LHCN-M2 (cell line): Measurements from ENCODE around the gene CELF2. TPM values are rescaled to one million over a fixed set of nuclear protein-coding genes. Genes with fewer than 3 reads are reported as not detected.

ENCODE experiments used
- DNase-seq: peaks from one replicate; pipeline ENCODE4 v3.0.0-alpha.2; 2012; ENCODE audit warnings: low read depth
- total RNA-seq: library from RNA; depleted of rRNA; stranded (reverse); fragments of >200 nt; gene quantifications from 2 replicates; pipeline ENCODE4 v1.2.3, GENCODE V29; 2014

CELF2 gene
- total RNA-seq, 1 experiment from 2014 or later: 68.1 TPM

DNA sequence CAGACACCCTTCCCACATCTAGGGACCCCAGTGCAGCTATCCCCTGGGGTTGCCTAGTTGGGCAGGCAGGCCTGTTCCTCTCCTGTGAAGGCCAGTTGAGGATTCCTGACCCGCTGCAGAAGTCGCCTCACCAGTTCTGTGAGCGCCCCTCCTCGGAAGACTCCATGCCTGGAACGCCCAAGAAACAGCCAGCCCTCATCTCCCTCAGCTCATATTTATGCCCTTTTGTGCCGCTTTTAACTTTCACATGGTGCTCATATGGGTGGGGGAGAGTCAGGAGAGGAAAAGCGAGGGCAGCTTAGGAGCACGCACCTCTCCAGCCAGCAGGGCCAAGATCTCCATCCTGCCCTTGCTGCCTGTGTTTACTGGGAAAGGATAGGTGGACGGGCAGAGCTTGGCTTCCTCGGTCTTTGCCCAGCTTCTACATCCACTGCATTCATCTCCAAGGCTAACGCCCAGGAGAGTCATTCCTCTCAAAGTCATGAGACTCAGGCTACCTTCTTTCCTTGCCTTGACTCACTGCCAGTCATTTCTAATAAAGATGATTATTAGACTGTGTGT lies 307.2 kb downstream of the CELF2 start:
- no peak for DNase-seq

DNA sequence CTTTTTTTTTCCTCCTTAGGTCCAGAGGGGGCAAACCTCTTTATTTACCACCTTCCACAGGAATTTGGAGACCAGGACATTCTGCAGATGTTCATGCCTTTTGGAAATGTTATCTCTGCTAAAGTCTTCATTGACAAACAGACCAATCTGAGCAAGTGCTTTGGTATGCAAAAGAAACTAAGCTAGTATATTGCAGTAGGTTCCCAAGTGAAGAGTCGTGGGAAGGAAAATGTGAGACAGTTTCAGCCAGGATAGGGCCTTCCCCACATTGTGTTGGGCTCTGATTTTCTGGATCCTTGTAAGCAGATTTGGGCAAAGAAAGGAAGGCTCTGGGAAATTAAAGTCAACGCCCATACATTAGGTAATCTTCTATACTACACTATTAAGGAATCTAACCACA lies 308.1 kb downstream of the CELF2 start:
- DNase-seq: peak; percentile 47

DNA sequence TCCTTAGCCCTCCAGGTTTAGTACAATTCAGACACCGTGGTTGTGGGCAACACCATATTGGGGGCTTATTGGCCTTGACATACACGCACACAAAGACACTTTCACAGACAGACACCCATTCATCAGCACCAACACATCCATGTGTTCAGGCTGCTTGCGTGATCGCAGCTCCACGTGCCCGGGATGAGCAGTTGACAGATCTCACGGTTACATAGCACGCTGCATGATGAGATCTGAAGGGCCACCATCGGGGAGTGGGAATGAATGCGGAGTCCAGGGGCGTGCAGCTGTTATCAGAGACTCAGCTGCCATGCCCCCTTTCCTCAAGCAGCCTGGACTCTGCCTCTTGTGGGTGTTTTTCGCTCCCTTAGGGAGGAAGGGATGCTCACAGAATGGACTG lies 308.6 kb downstream of the CELF2 start:
- no peak for DNase-seq

DNA sequence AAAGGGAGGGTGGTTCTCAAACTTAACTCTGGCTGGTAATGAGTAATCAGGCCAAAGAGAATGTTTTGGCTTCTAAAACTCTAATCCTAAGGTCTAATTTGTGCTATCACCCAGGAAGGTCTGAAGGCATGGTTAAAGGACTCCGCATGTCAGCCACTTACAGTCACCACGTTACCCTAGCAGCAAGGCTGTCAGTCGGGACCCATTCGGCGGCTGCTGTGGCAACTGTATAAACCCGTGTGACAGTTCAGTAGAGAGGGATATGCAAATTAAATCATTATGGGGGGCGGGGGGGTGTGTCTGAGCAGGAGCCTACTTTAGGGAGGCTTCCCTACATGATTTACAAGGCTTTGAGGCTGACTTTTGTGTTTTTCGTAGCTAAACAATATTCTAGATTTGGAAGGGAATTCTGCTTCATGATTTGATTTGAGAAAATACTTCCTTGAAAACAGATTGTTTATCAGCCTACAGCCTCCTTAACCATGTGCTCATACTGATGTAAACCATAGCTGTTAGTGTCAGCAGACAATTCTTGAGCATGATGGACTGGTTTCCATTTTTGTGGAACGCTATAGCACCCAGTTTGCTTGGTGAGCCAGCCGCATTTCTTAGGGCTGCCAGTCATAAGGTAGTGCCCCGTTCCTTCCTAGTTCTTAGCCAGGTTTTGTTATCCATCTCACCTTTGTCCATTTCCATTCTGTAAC lies 309.4 kb downstream of the CELF2 start:
- no peak for DNase-seq

DNA sequence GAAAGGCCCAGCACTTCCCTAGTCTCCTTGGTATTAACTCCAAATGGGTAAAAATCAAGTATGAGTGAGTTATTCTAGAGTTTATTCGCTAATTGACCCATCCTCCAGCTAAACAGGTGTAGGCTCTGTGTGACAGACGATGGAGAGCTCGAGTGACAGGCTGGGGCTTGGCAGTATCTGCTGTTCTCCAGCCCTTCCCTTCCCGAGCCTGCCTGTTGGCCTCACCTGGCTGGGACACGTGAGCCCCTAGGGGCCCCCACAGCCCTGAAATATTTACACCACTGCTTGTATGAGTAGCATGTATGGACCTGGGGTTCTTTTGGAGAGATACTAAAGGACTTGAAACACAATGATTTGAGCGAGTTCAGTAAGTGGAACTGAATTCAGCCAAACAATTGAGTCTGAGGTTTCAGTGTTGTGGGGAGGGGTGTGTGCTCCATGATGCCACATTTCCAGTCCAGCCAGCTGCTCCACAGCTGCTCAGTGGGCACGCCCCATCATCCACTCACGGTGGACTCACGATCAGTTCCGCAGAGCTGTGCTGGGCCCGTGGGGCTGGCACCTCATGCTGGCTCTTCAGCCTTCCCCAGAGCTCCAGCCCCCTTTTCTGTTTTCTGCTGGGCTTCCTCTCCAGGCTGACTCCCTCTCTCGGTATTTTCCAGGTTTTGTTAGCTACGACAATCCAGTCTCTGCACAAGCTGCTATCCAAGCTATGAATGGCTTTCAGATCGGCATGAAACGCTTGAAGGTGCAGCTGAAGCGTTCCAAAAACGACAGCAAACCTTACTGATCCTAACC lies 310.8 kb downstream of the CELF2 start:
- peak; percentile 80 for DNase-seq

DNA sequence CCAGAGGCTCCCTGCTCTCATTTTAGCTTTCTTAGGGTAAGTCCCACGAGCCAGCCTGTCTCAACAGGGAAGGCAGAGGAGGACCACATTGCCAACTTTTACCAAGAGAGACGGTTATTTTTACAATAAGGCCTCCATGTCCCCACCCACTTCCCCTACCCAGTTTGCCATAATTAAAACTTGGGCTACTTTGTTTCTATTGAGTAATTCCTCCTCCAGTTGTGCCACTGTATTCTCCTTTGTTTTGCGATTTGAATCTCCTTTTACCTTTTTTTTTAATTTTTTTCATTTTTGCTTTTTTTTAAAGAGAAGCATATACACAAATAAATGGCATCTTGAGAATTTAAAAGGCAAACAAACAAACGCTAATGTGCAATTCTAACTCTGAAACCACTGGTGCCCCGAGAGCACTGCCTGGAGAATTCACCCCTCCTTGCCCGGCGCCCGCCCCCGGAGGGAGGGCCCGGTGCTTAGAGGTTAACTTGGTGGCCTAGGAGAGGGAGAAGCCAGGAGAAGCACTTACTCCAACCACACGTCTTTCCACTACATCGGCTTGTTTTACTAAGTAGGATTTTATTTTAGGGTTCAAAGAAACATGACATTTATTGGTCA lies 311.5 kb downstream of the CELF2 start:
- no peak for DNase-seq

DNA sequence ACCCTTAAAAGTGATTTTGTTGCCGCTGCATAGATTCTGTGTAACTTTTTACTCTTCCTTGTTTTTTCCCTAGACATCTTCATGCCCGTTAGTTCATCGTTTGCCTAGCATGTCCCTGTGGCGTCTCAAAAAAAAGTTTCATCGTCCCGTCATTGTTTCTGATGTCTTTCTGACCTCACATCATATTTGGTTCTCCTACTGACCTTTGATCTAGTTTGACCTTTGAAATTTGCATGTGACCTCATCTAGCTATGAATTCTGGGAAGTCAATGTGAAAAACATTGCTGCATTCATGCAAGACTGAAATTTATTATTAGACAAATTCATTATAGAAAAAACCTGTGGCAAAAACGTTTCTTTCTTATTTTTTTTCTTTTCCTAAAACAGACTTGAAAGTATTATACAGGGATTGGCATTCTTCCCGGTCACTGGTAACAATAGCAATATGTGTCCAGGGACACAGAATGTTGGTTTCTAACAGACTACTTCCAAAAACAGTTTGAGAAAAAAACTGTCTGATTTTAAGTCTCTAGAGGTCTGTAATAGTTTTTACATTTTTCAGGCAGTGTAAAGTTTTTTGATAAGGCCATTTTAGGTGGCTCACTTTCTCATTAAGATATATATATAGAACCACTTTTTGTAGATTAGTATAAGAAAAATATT lies 312.8 kb downstream of the CELF2 start:
- DNase-seq: peak; percentile 52

DNA sequence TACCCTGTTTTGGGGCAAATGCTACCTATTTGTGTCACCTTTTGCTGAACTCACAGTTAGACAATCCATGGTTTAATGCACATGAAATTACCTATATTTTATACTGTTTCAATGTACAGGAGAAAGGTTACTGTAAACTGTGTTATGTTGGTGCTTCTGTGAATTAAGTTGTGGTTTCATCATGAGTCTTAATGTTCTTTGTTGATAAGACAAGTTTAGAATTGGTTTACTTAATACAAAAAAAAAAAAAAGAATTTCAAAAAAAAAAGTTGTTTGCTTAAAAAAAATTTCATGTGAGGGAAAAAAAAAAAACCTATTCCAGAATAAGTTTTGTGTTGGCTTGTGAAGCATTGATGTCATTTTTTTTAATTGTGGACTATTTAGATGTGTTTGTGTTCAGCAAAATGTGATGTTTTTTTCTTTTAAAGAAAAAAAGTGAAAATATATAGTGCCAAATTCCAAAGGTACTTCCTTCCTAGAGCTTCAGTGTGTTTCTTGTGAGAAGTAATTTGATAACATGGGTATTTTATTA lies 313.4 kb downstream of the CELF2 start:
- DNase-seq: no peak

DNA sequence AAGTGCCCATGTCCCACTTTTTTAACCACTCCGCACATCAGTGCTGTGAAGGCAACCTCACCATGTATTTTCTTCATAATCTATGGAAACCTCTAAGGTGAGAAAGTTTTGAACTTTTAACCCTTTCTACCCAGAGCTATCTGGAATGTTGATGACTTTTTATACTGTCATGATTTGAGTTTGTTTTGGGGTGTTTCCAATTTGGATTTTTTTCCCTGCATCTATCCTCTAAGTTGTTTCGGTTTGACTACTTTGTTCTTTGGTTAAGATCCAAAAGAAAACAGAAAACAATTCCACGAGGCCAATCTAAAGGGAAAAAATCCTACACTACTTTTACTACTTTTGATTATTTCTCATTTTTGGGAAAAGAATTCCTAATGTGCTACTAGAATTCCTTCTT lies 314.1 kb downstream of the CELF2 start:
- DNase-seq: peak; percentile 67

DNA sequence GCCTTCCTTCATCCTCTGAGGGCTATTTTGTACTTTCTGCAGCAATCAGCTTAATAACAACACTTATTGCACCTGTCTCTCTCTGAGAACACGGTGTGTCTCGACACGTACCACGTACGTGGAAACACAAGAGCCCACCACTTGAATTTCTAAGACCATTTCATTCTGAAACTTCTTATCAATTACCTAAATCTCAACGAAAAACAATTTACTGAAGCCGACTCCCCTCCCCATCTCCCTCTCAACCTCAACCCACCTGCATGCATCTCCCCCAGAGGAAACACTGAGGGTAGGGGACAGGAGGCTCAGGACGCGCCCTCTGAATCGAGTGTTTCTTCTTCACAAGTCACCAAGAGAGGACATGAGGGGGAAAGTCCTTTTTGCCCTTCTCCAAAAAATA lies 315.2 kb downstream of the CELF2 start:
- no peak for DNase-seq

DNA sequence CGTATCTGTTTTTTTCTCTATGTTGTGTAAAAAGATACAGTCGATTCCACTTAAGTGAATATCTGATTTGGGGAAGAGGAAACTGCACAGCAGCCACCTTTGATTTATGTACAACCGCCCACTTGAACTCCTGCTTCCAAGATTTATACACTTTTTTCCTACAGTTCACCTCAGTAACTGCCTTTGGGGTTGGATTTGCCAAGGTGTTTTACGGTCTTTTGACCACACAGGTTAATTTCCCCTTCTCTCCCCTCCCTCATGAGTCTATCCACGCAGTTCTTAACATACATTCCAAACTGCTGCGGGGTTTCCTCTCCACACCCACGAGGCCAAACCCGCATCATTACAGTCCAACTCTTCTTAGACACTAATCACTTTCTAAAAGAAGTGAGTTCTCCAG lies 316.8 kb downstream of the CELF2 start:
- DNase-seq: no peak

DNA sequence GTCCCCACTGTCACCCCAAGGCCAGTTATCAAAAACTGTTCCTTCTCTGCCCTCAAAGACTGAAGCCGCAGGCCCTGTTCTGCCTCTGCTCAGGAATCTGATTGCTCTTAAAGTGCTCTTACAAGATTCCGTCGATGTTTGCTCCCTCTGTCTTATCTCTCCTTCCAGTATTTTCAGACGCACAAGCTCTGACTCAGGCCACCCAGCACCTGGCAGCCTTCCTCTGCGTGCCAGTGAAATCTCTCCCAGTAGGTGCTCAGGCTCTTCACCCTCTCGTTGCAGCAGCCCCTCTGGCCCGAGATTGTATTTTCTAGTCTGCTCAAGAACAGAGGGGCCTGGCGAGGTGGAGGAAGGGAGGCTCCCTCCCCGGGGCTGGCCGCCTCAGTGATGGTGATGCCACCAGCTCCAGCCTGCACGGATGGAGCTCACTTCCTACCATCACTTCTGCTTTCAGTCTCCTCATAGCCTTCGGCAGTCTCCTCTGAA lies 317.5 kb downstream of the CELF2 start:
- DNase-seq: no peak

DNA sequence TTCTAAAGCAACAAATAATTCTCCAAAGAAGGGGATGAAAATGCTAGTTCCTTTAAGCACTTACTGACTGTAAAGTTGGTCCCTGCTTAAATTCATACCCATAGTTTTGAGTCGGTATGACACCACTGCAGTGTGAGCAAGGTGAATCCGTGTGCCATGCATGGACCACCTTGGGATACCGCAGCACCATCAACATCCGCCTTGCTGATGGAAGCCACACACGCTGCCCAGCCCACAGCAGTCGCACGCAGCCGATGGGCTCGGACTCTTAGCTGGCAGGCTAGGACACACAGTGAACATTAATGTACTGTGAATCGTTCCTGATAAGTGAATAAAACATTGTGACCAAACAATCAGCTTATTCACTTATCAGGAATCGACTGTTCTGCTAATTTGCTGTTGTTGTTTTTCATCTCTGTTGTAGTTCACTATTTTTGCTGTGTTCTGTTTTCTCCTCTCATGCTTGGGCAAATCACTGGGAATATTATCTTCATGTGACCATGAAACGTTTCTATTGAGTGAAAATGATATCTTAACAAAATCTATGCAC lies 318.3 kb downstream of the CELF2 start:
- DNase-seq: no peak

DNA sequence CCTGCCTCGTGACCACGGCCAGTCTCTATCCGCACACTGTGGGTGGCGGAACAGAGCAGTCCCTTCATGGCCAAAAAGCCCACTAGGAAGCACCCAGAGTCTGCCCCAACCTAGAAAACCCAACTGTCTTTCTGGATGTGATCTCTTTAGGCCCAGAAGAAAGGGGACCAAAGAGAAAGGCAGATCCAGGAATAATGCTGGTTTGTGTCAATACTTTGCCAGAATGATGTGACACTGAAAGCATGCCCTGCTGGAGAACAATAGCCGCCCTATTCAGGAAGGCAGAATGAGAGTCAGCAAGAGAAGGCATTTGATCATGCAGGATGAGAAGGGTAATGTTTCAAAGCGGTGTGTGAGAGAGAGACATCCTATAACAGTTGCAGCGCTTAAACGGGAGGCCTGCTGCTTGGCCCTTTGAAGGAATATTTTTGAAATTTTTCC lies 319.1 kb downstream of the CELF2 start:
- DNase-seq: no peak

DNA sequence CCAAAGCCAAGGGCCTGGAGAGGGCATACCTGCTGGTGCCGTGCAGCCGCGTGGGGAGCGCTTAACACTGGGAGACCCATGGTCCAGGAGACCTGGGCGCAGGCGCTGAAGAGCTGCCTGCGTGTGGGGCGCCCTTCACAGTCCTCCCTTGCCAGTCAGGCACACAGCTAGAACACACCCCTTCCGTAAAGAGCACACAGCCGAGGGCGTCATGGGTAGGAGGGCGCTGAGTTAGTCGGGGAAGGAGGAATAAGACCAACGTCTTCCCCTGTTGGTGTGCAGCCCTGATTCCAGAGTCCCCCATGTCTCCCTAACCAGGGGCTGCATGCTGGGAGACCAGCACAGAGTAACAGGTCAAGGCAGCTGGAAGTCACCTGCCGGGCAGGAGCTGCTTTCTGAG lies 319.8 kb downstream of the CELF2 start:
- DNase-seq: no peak

DNA sequence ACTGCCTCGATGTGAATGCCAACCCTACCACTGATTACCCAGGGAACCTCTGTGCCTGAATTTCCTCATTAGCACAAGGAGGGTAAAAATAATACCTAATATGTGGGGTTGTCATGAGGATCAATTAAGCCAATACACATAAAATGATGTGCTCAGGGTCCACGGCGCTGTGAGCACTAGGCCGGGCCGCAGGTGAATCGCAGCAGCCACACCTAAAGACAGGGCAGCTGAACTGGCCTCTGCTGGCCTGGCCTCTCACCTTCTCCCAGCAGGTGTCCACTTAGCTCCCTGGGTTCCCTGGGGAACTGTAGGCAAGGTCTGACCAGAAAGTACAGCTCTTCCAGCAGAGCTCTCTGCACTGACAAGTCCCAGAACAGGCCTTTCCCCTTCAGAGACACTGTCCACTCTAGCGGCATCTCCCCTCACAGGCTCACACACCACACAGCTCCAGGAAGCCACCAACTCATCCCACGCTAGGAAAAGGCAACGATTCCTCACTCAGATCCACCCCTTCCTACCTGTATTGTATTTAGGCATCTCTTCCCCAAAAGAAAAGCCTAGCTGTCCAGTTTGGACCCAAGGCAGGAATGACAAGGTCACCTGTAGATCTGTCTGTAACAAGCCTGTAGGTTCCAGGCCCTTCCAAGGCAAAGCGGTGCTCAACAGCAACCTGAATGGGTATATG lies 320.6 kb downstream of the CELF2 start:
- no peak for DNase-seq

DNA sequence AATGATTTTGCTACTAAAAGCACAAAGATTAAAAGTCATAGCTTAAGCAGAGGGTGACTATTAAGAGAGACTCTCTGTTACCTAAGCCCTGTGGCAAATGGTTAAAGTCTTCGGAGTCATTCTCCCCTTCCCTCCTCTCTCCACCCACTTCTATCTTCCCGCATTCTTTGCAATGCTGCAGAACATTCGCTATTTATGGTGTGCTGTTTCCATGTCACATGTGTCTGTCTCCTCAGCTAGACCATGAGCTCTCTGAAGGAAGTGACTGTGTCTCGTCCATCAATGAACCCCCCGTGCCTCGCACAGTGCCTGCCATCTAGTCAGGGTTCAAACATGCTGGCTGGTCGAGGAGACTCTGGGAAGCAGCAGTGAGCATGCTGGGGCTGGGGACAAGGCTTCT lies 321.3 kb downstream of the CELF2 start:
- no peak for DNase-seq

DNA sequence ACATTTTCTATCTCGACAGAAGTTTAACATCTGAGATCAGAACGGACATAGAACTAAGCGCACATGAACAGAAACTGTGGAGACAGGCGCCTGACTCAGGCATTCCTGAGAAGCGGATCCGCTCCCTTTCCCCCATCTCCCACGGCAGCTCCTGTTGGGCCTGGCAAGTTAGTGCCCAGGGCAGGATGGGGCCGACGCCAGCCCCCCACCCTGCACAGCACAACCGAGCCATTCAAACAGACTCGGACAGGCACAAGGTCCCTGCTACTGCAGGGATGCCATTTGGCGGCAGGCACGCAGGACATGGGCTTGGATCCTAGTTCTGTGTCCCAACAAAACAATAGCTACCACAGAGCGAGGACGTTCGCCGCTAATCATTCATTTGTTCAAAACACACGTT lies 322.0 kb downstream of the CELF2 start:
- no peak for DNase-seq

DNA sequence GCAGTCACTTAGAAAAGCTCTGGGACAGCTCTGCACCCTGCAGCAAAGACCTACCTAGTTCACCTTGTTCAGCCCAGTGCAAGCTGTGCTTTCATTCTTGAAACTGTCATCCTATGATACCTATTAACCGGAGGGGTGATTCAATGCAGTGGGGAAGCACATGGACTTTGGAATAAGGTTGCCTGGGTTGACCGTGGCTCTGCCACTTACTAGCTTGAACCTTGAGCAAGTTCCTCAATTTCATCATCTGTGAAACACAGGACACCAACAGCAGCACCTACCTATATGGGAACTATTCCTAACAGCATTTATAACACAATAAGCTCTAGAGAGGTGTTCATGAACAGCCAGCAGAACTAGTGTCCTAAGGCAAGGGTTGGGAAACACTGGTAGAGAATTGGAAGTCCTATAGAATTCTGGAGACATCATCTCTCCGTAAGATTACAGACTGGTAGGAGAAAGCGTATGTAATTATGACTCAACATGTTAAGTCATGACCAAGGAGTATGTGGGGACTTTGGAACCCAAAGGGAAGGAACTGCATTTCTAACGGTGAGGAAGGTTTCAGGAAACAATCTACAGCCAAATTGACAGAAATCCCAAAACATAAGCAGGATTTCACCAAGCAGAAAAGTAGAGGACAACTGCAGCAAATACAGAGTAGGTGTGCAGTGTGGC lies 323.8 kb downstream of the CELF2 start:
- DNase-seq: no peak

DNA sequence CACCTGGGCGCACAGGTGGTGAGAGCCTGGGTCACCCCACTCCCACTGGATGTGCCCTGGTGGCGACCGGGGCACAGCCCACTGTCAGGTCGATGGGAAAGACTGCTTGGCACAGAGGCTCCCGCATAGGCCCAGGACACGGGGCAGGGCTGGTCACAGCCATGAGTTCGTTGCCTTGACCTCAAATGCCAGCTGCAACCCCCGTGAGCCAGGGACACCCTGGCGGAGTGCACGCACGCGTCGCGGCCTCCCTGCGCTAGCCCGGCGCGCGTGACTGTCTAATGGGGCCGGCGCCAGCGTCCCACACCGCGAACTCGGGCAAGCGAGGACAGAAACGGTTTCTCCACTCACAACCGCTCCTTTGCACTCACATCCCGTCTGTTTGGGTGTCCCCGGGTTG lies 326.4 kb downstream of the CELF2 start:
- no peak for DNase-seq
